HepG2 (cell line): ENCODE data around the gene DMXL1. TPM values are rescaled to one million over a fixed set of nuclear protein-coding genes. Genes with fewer than 3 reads are reported as not detected.

ENCODE experiments used
- ATAC-seq: fragments of 200-7000 bp; cut with Tn5 transposase; 3 replicates; pipeline ENCODE4 v1.9.1; 2020; ENCODE audit warnings: mild to moderate bottlenecking, moderate library complexity
- BruUV-seq: library from RNA; stranded (reverse); fragments of 400-500 nt; replicated peaks from 2 replicates; lab custom pipeline; 2021; lab: Mats Ljungman, UMichigan
- CTCF ChIA-PET: fragments of 300-600 bp; formaldehyde crosslinking; extraction: SDS; loops from one replicate; lab custom pipeline; 2021; ENCODE audit warnings: low total read pairs, inconsistent platforms, low intra/inter-chr PET ratio; lab: Yijun Ruan, JAX
- POLR2A ChIA-PET: fragments of 350-600 bp; sonication (Branson Sonifier 250); formaldehyde crosslinking; loops from one replicate; lab custom pipeline; 2020; ENCODE audit warnings: antibody characterized with exemption, inconsistent platforms; lab: Yijun Ruan, JAX
- DNase-seq: peaks from one replicate; pipeline ENCODE4 v3.0.0-alpha.2; 2015; ENCODE audit warnings: low spot score
- FAIRE-seq: peaks from 3 replicates; lab custom pipeline; 2011; peaks lifted over from hg19 to GRCh38; lab: Jason Lieb, UNC
- H2AFZ ChIP-seq: one replicate; pipeline ENCODE4 v1.6.1; 2011; ENCODE audit warnings: low read length, inconsistent platforms
- H3K27ac ChIP-seq: fragments of 300-600 bp; 3 replicates; pipeline ENCODE4 v1.8.0; 2011; ENCODE audit warnings: mixed run types, mild to moderate bottlenecking, mixed read lengths, low read length, inconsistent platforms; ENCODE audit not compliant: insufficient read depth; ENCODE audit errors: extremely low read length
- H3K27me3 ChIP-seq, 2 experiments: fragments of 200-600 bp in 1 of 2; 2 replicates in 1 of 2; 3 replicates in 1 of 2; pipeline versions ENCODE4 v1.6.0 to v1.8.0; 2011; ENCODE audit warnings: low read length in 2 of 2, mild to moderate bottlenecking in 2 of 2, moderate library complexity in 2 of 2, inconsistent platforms in 1 of 2; ENCODE audit not compliant: insufficient read depth in 2 of 2, control insufficient read depth in 1 of 2
- H3K36me3 ChIP-seq, 2 experiments: fragments of 200-600 bp in 1 of 2; replicated peaks in 1 of 2; 2 replicates in 1 of 2; 3 replicates in 1 of 2; pipeline versions ENCODE4 v1.5.1 to v1.8.0; 2011; ENCODE audit warnings: low read length in 2 of 2, inconsistent platforms in 1 of 2; ENCODE audit not compliant: insufficient read depth in 2 of 2, control insufficient read depth in 1 of 2
- H3K4me1 ChIP-seq: 2 replicates; pipeline ENCODE4 v1.5.1; 2012; ENCODE audit warnings: low read length, inconsistent platforms; ENCODE audit not compliant: insufficient read depth
- H3K4me2 ChIP-seq: 2 replicates; pipeline ENCODE4 v1.6.0; 2011; ENCODE audit warnings: low read depth, low read length, inconsistent platforms
- H3K4me3 ChIP-seq, 3 experiments: fragments of 200-600 bp in 1 of 3; sonication (generic), shearing (Covaris generic) in 1 of 3; replicated peaks in 1 of 3; 2 replicates each; pipeline ENCODE4 v1.5.1; 2011 to 2016; ENCODE audit warnings: low read length in 3 of 3, inconsistent platforms in 2 of 3, low read depth in 2 of 3, mild to moderate bottlenecking in 2 of 3, control low read depth in 1 of 3, mixed read lengths in 1 of 3; ENCODE audit not compliant: insufficient read depth in 1 of 3
- H3K79me2 ChIP-seq: one replicate; pipeline ENCODE4 v1.6.1; 2011; ENCODE audit warnings: low read length, inconsistent platforms; ENCODE audit not compliant: insufficient read depth
- H3K9ac ChIP-seq: 2 replicates; pipeline ENCODE4 v1.6.0; 2011; ENCODE audit warnings: mild to moderate bottlenecking, low read depth, low read length, inconsistent platforms; ENCODE audit not compliant: insufficient read depth
- H3K9me3 ChIP-seq: 2 replicates; pipeline ENCODE4 v1.5.1; 2012; ENCODE audit warnings: mild to moderate bottlenecking, low read length
- H4K20me1 ChIP-seq: 2 replicates; pipeline ENCODE4 v1.6.0; 2011; ENCODE audit warnings: inconsistent platforms, mild to moderate bottlenecking, low read length, moderate library complexity; ENCODE audit not compliant: insufficient read depth
- CBFB ChIP-seq: sonication (generic); formaldehyde crosslinking; IDR thresholded peaks from 2 replicates; pipeline ENCODE4 v1.4.0; 2020; ENCODE audit warnings: missing genetic modification reagents
- ETV5 ChIP-seq: IDR thresholded peaks from 2 replicates; pipeline ENCODE4 v1.6.1; 2018; ENCODE audit warnings: missing biosample characterization, missing genetic modification reagents, inconsistent platforms, borderline replicate concordance
- RAD21 ChIP-seq: fragments of 450-650 bp; formaldehyde crosslinking; IDR thresholded peaks from 2 replicates; pipeline ENCODE4 v1.5.0; 2020; ENCODE audit warnings: mild to moderate bottlenecking
- SMC3 ChIP-seq: IDR thresholded peaks from 2 replicates; pipeline ENCODE4 v1.6.1; 2011; ENCODE audit warnings: low read length, improper control_type of control experiment
- STAG1 ChIP-seq: sonication (generic); formaldehyde crosslinking; IDR thresholded peaks from 2 replicates; pipeline ENCODE4 v1.4.0; 2020; ENCODE audit warnings: missing genetic modification reagents
- ZNF577 ChIP-seq: sonication (generic); formaldehyde crosslinking; IDR thresholded peaks from 2 replicates; pipeline ENCODE4 v1.4.0; 2020; ENCODE audit warnings: mild to moderate bottlenecking, low read depth, missing genetic modification reagents, borderline replicate concordance
- ZNF598 ChIP-seq: sonication (generic); formaldehyde crosslinking; IDR thresholded peaks from 2 replicates; pipeline ENCODE4 v1.5.1; 2020; ENCODE audit warnings: mild to moderate bottlenecking, missing genetic modification reagents, borderline replicate concordance
- ZNF670 ChIP-seq: sonication (generic); formaldehyde crosslinking; IDR thresholded peaks from 2 replicates; pipeline ENCODE4 v1.8.0; 2022; ENCODE audit warnings: mild to moderate bottlenecking, missing genetic modification reagents, borderline replicate concordance
- ZSCAN22 ChIP-seq: sonication (generic); formaldehyde crosslinking; IDR thresholded peaks from 2 replicates; pipeline ENCODE4 v1.4.0; 2020; ENCODE audit warnings: mild to moderate bottlenecking, missing genetic modification reagents
- WGBS: methylation state at CpG from one replicate; pipeline ENCODE4 v1.1.6; 2017; ENCODE audit warnings: low lambda C conversion rate; 5-methylcytosine and 5-hydroxymethylcytosine counted together
- in situ Hi-C: cut with HindIII; loops from 2 replicates; pipeline ENCODE4 v1.10.0; 2017; ENCODE audit warnings: low pct_unique_long_range_greater_than_20kb; ENCODE audit not compliant: extremely low pct_ligation_motif_present
- intact Hi-C: fragments of 100-400 bp; cut with micrococcal nuclease; formaldehyde crosslinking; loops from one replicate; pipeline ENCODE4 v1.10.0; 2022; ENCODE audit not compliant: unreplicated experiment
- polyA plus RNA-seq, 8 experiments: library from polyadenylated mRNA; depleted of rRNA in 3 of 8; stranded (reverse) in 7 of 8; unstranded in 1 of 8; fragments of >200 nt; fragmentation: Illumina TruSeq in 4 of 8; extraction: Trizol in 4 of 8; gene quantifications; 2 replicates each; pipeline versions ENCODE4 v1.2.1 to v1.2.3, GENCODE V29; 2011 to 2016; ENCODE audit warnings: low read depth in 4 of 8, missing spikeins in 1 of 8, mixed read lengths in 1 of 8; ENCODE audit not compliant: insufficient read depth in 1 of 8
- total RNA-seq, 5 experiments: library from RNA; depleted of rRNA; stranded (reverse); fragments of >200 nt; fragmentation: Illumina TruSeq; extraction: Trizol; gene quantifications; 2 replicates each; pipeline ENCODE4 v1.2.3, GENCODE V29; 2016; ENCODE audit warnings: low read depth in 1 of 5
- TF ChIP-seq, protein P1 (sequence below): IDR thresholded peaks from 2 replicates; pipeline ENCODE4 v1.6.1; 2016; ENCODE audit warnings: missing biosample characterization, missing genetic modification reagents, low read depth
- TF ChIP-seq, protein P2 (sequence below): sonication (generic); formaldehyde crosslinking; IDR thresholded peaks from 2 replicates; pipeline ENCODE4 v1.5.0; 2020; ENCODE audit warnings: mild to moderate bottlenecking, missing genetic modification reagents, moderate library complexity

The DMXL1 gene
- total and polyA plus RNA-seq, 2 of the 13 experiments (the other 11 are each of a cell fraction or from before 2014, with no cell fraction given): 6.9 to 18.6 TPM

DNA sequence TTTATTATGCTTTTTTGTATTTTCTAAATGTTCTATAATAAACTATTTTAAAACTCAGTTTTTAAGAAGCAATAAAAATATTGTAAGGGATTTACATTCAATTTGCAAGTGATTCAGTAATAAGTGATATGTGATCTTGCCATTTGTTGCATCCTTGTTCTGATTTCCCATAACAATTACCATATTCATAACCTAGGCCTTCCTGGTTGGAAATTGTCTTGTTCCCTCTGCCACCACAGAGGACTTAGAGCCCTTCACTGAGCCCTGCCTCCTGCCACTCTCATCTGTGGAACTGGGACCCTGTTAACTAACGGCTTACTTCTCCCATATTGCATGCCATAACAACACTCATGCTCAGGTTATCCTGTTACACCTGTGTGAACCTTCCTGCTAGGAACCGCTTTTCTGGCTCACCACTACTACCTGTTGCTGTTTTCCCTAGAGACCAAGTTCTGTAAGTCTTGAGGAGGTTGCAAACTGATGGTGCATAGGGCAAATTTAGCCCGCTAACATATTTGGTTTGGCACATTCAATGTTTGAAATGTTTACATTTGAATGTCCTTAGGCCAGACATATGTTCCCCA, 49.6 kb upstream of the DMXL1 start:
- Histone ChIP-seq H2AFZ (no peak overlapping the region), H4K20me1 (no peaks in the 10 kb centered on the region), H3K9ac (no peak overlapping the region), H3K79me2 (no peaks in the 10 kb centered on the region), H3K36me3 (no peaks in the 10 kb centered on the region), H3K4me1 (no peaks in the 10 kb centered on the region), H3K4me3 (no peak overlapping the region), H3K27ac (no peak overlapping the region), H3K27me3 (no peaks in the 10 kb centered on the region), H3K4me2 (no peak overlapping the region), H3K9me3 (no peaks in the 10 kb centered on the region)
- TF ChIP-seq ETV5: no peak
- TF ChIP-seq ZNF598 (CRISPR knock-in tag): no peak
- TF ChIP-seq, protein P1, sequence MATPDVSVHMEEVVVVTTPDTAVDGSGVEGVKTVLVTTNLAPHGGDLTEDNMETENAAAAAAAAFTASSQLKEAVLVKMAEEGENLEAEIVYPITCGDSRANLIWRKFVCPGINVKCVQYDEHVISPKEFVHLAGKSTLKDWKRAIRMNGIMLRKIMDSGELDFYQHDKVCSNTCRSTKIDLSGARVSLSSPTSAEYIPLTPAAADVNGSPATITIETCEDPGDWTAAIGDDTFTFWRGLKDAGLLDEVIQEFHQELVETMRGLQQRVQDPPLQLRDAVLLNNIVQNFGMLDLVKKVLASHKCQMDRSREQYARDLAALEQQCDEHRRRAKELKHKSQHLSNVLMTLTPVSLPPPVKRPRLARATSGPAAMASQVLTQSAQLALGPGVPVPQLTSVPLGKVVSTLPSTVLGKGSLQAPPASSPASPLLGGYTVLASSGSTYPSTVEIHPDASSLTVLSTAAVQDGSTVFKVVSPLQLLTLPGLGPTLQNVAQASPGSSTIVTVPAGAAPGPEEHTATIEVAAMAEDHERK (CRISPR knock-in tag): no peak
- in situ Hi-C loops: loop anchor here (10.0 kb wide), 1 partner anchor 394 kb away; no protein-coding TSS in a partner anchor
- FAIRE-seq (no peak), DNase-seq (no peak), ATAC-seq (peak; percentile 35; the same call in 1 of the 3 replicates)
- intact Hi-C loops: no loop called here
- ChIA-PET CTCF (interaction anchor here (1.1 to 2.1 kb wide), 2 partner anchors 33 to 391 kb away, joined by 5 to 14 read pairs; partner anchors contain the start of gene DTWD2), POLR2A (no interaction called here)
- BruUV-seq: no TSS peak
- 12% methylated on average over 3 of the region's 3 CpGs for WGBS

DNA sequence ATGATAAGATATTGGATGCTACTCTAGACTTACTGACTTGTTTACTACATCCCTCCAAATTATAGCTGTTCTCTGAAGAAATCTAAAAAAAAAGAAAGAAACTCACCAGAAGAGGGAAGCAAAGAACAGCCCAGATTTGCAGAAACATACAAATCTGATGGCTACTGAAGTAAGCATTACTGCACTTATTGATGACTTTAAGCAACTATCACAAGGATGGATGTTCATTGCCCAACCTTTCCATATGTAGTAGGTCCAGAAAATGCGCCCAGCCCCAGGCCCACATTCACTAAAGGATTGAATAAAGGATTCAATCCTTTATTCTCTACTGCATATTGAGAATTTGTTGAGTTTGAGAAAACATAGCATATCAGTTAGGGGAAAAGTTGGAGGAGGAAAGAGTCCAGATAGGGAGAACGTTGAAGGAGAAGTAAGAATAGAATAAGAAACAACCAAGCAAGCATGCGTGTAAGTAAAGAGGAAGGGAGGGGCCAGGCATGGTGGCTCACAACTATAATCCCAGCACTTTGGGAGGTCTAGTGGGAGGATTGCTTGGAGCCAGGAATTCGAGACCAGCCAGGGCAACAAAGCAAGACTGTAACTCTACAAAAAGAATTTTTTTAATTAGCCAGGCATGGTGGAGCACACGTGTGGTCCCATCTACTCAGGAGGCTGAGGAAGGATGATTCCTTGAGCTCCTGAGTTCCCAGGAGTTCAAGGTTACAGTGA, 48.7 kb upstream of the DMXL1 start:
- Histone ChIP-seq H2AFZ (no peak overlapping the region), H3K9me3 (no peaks in the 10 kb centered on the region), H3K27me3 (no peaks in the 10 kb centered on the region), H3K79me2 (no peaks in the 10 kb centered on the region), H3K4me3 (no peak overlapping the region), H3K4me2 (no peak overlapping the region), H3K9ac (no peak overlapping the region), H3K4me1 (no peaks in the 10 kb centered on the region), H4K20me1 (no peaks in the 10 kb centered on the region), H3K36me3 (no peaks in the 10 kb centered on the region), H3K27ac (no peak overlapping the region)
- in situ Hi-C loops: loop anchor here (10.0 kb wide), 1 partner anchor 393 kb away; no protein-coding TSS in a partner anchor
- FAIRE-seq (peak; percentile 44), DNase-seq (no peak), ATAC-seq (peak; percentile 76)
- ChIA-PET POLR2A (no interaction called here), CTCF (interaction anchor here (1.1 to 2.1 kb wide), 2 partner anchors 34 to 390 kb away, joined by 5 to 14 read pairs; partner anchors contain the start of gene DTWD2)
- no TSS peak for BruUV-seq
- 3% methylated on average over 5 of the region's 5 CpGs for WGBS
- intact Hi-C loops: loop anchor here (1.0 kb wide), 3 partner anchors 34 to 390 kb away; partner anchors contain the start of gene DTWD2
- TF ChIP-seq ZNF577 (CRISPR knock-in tag): no peak
- TF ChIP-seq, protein P2, sequence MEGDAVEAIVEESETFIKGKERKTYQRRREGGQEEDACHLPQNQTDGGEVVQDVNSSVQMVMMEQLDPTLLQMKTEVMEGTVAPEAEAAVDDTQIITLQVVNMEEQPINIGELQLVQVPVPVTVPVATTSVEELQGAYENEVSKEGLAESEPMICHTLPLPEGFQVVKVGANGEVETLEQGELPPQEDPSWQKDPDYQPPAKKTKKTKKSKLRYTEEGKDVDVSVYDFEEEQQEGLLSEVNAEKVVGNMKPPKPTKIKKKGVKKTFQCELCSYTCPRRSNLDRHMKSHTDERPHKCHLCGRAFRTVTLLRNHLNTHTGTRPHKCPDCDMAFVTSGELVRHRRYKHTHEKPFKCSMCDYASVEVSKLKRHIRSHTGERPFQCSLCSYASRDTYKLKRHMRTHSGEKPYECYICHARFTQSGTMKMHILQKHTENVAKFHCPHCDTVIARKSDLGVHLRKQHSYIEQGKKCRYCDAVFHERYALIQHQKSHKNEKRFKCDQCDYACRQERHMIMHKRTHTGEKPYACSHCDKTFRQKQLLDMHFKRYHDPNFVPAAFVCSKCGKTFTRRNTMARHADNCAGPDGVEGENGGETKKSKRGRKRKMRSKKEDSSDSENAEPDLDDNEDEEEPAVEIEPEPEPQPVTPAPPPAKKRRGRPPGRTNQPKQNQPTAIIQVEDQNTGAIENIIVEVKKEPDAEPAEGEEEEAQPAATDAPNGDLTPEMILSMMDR (CRISPR knock-in tag): peak; percentile 56
- peak; percentile 27; the same call in 1 of the 2 replicates for TF ChIP-seq RAD21 (CRISPR knock-in tag)
- no peak for TF ChIP-seq CBFB (CRISPR knock-in tag)
- TF ChIP-seq STAG1 (CRISPR knock-in tag): peak; percentile 73
- no peak for TF ChIP-seq ZNF670 (CRISPR knock-in tag)
- peak; percentile 75; the same call in 1 of the 2 replicates for TF ChIP-seq ZSCAN22 (CRISPR knock-in tag)
- peak; percentile 69 for TF ChIP-seq SMC3
